Thymus (tissue), 11 donors: ENCODE results near the gene ARHGAP33. TPM values are rescaled to one million over a fixed set of nuclear protein-coding genes. Genes with fewer than 3 reads are reported as not detected.

Experiments used
- DNase-seq, 9 donors: peaks; one replicate each; pipeline ENCODE4 v3.0.0-alpha.2; 2013; ENCODE audit warnings: low spot score in 9 of 9, low read depth in 6 of 9, missing footprints in 1 of 9
- H3K27ac ChIP-seq, 2 donors: one replicate each; pipeline ENCODE4 v1.5.1; 2013; ENCODE audit warnings: control low read depth in 1 of 2, low read depth in 1 of 2, low read length in 1 of 2, mild to moderate bottlenecking in 1 of 2, moderate library complexity in 1 of 2
- H3K27me3 ChIP-seq, 2 donors: one replicate each; pipeline ENCODE4 v1.5.1; 2013; ENCODE audit warnings: low read length in 1 of 2; ENCODE audit not compliant: control insufficient read depth in 2 of 2, insufficient read depth in 1 of 2
- H3K36me3 ChIP-seq, 2 donors: one replicate each; pipeline ENCODE4 v1.5.1; 2013; ENCODE audit warnings: low read length in 1 of 2, mild to moderate bottlenecking in 1 of 2, moderate library complexity in 1 of 2; ENCODE audit not compliant: control insufficient read depth in 2 of 2, insufficient read depth in 2 of 2
- H3K4me1 ChIP-seq, 2 donors: one replicate each; pipeline ENCODE4 v1.5.1; 2013; ENCODE audit warnings: low read length in 2 of 2; ENCODE audit not compliant: control insufficient read depth in 2 of 2, insufficient read depth in 2 of 2
- H3K4me3 ChIP-seq, 2 donors: one replicate each; pipeline ENCODE4 v1.5.1; 2013; ENCODE audit warnings: low read length in 2 of 2, control low read depth in 1 of 2, mild to moderate bottlenecking in 1 of 2
- H3K9me3 ChIP-seq, 2 donors: one replicate each; pipeline ENCODE4 v1.5.1; 2013; ENCODE audit warnings: low read length in 1 of 2, mild to moderate bottlenecking in 1 of 2; ENCODE audit not compliant: control insufficient read depth in 2 of 2, insufficient read depth in 1 of 2
- WGBS: extraction: QIAGEN DNeasy Blood & Tissue Kit; methylation state at CpG from one replicate; pipeline ENCODE4 v1.1.7; 2013; 5-methylcytosine and 5-hydroxymethylcytosine counted together
- polyA plus RNA-seq: library from polyadenylated mRNA; stranded (reverse); fragments of 200-250 nt; gene quantifications from one replicate; pipeline ENCODE4 v1.2.3, GENCODE V29; 2013
- total RNA-seq: library from RNA; stranded (reverse); fragments of 120-200 nt; gene quantifications from one replicate; pipeline ENCODE4 v1.2.4, GENCODE V29; 2013
- donor health status: healthy.

ARHGAP33 gene
- total and polyA plus RNA-seq, 2 donors = 1.5 to 18.6 TPM

DNA sequence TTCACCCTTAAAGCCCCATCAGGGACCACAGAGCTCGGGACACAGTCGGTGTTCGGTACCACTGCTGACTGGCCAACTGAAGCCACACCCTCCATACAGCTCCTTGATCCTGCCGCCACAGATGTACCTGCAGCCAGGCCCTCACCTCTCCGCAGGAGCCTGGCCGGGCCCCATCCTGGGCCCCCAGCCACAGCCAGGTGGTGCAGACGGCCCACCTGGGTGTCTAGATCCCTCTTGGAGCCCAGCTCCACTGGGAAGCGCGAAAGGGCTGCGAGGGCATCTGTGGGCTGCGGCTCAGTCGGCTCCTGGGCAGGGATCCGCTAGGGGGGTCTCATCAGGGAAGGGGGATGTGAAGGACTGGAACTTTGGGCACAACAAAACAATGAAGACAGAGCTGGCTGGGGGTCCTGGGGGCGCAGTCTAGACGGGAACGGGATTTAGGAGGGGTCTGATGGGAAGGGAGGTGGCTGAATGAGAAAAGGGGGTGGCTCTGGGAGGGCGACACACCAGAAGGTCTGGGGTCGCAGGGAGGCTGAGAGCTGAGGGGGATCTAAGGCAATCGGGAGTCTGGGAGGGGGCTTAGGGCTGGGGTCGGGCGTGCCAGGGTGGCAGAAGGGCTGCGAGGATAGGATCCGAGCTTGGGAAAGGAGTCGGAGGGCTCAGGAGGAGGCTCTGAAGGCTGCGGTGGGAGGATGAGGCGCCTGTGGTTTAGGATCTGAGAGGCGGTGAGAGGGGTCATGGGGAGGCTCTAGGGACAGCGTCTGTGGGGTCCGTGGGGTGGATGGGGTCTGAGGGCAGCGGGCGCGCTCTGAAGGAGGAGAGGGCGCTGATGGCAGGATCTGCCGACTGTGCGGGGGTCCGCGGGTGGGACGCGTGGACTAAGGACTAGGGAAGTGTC lies 21.5 kb downstream of the ARHGAP33 start:
- H3K36me3 ChIP-seq = no peaks in the 10 kb centered on the region
- no peaks in the 10 kb centered on the region for H3K9me3 ChIP-seq
- H3K27me3 ChIP-seq = peaks cover 0 to 39% of the 10 kb centered on the region in 2 donors
- DNase-seq = no peak
- H3K4me3 ChIP-seq = no peak overlapping the region
- no peak overlapping the region for H3K27ac ChIP-seq
- no peaks in the 10 kb centered on the region for H3K4me1 ChIP-seq
- WGBS = 29% methylated on average over 39 of the region's 39 CpGs

- Histone ChIP-seq H3K4me3 (no peak overlapping the region), H3K9me3 (no peaks in the 10 kb centered on the region), H3K4me1 (no peaks in the 10 kb centered on the region), H3K27ac (no peak overlapping the region), H3K36me3 (no peaks in the 10 kb centered on the region), H3K27me3 (peaks cover 0 to 39% of the 10 kb centered on the region in 2 donors)
- no peak for DNase-seq
- WGBS = 25% methylated on average over 15 of the region's 15 CpGs
Measured at GRCh38 chr19:35797663-35798062, 22.3 kb downstream of the ARHGAP33 start.

DNA sequence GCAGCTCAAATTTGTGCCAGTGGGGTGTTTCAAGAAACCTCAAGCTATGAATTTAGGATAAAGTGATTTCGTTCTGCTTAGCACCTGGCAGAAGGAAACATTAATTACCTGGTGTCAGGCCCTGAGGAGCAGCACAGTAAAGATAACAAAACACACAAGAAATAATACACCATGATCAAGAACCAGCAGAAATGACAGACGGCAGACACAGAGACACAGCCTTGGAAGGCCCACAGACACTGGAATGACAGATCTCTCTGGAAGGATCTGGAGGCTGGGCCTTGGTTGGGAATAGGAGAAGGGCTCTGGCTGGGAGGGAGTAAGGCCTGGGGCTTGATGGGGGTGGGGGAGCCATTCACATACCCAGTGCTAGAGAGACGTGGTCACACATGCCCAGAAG lies 26.5 kb downstream of the ARHGAP33 start:
- H3K27ac ChIP-seq = no peak overlapping the region
- no peaks in the 10 kb centered on the region for H3K9me3 ChIP-seq
- peaks cover 0 to 24% of the 10 kb centered on the region in 2 donors for H3K27me3 ChIP-seq
- WGBS = 72% methylated on average over 3 of the region's 3 CpGs
- DNase-seq = no peak
- H3K36me3 ChIP-seq = no peaks in the 10 kb centered on the region
- no peaks in the 10 kb centered on the region for H3K4me1 ChIP-seq
- no peak overlapping the region for H3K4me3 ChIP-seq

DNA sequence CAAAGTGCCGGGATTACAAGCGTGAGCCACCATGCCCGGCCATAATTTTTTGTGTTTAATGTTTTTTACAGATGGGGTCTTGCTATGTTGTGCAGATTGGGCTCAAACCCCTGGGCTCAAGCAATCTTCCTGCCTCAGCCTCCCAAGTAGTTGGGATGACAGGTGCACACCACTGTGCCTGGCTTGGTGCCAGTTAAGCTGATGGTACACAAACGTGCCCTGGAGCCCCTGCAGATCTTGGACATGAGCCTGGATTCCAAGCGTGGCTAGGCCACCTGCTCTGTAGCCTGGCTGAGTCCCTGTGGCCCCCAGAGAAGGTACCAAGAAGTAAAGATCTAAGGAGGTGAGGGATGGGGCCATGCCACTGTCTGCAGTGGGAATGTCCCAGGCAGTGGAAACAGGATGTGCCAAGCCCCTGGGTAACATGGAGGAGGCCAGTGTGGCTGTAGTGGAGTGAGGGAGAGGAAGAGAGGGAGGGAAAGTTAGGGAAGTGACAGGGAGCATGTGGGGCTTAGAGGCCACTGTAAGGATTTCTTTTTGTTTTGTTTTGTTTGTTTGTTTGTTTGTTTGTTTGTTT lies 30.2 kb downstream of the ARHGAP33 start:
- WGBS = 78% methylated on average over 5 of the region's 5 CpGs
- Histone ChIP-seq H3K4me3 (no peak overlapping the region), H3K36me3 (no peaks in the 10 kb centered on the region), H3K4me1 (no peaks in the 10 kb centered on the region), H3K27me3 (no peaks in the 10 kb centered on the region), H3K9me3 (no peaks in the 10 kb centered on the region), H3K27ac (no peak overlapping the region)
- no peak for DNase-seq

DNA sequence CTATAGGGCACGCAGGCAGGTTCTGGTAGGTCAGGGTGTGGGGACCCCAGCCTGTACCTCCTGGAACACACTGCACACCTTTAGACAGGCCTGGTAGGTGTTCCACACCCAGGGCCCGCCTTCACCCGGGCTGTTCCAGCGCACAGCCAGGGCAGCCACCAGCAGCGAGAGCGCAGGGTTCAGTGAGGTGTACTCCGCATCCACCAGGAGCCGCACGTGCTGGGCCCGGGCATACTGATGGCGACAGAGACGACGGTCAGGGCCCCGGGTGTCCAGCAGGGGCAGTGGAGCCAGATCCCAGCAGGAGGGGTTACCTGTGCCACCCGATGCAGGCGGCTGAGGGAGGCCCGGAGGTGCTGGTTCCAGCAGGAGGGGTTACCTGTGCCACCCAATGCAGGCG lies 31.2 kb downstream of the ARHGAP33 start:
- Histone ChIP-seq H3K36me3 (no peaks in the 10 kb centered on the region), H3K9me3 (no peaks in the 10 kb centered on the region), H3K4me1 (no peaks in the 10 kb centered on the region), H3K27ac (no peak overlapping the region), H3K27me3 (no peaks in the 10 kb centered on the region), H3K4me3 (no peak overlapping the region)
- DNase-seq = no peak
- 95% methylated on average over 18 of the region's 18 CpGs for WGBS

DNA sequence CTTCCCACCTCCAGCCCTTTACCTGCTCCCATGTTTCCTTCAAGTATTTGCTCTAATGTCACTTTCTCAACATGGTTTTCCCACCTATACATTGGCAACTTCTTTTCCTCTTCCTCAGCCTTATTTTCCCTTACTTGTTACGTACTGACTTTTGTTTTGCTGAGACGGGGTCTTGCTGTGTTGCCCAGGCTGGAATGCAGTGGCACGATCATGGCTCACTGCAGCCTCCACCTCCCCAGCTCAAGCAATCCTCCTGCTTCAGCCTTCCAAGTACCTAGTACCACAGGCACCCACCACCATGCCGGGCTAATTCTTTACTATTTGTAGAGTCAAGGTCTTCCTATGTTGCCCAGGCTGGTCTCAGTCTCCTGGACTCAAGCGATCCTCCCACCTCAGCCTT lies 32.3 kb downstream of the ARHGAP33 start:
- no peaks in the 10 kb centered on the region for H3K4me1 ChIP-seq
- no peak for DNase-seq
- no peak overlapping the region for H3K4me3 ChIP-seq
- no peak overlapping the region for H3K27ac ChIP-seq
- no peaks in the 10 kb centered on the region for H3K27me3 ChIP-seq
- H3K9me3 ChIP-seq = no peaks in the 10 kb centered on the region
- WGBS = 97% methylated on average over 5 of the region's 5 CpGs
- no peaks in the 10 kb centered on the region for H3K36me3 ChIP-seq

DNA sequence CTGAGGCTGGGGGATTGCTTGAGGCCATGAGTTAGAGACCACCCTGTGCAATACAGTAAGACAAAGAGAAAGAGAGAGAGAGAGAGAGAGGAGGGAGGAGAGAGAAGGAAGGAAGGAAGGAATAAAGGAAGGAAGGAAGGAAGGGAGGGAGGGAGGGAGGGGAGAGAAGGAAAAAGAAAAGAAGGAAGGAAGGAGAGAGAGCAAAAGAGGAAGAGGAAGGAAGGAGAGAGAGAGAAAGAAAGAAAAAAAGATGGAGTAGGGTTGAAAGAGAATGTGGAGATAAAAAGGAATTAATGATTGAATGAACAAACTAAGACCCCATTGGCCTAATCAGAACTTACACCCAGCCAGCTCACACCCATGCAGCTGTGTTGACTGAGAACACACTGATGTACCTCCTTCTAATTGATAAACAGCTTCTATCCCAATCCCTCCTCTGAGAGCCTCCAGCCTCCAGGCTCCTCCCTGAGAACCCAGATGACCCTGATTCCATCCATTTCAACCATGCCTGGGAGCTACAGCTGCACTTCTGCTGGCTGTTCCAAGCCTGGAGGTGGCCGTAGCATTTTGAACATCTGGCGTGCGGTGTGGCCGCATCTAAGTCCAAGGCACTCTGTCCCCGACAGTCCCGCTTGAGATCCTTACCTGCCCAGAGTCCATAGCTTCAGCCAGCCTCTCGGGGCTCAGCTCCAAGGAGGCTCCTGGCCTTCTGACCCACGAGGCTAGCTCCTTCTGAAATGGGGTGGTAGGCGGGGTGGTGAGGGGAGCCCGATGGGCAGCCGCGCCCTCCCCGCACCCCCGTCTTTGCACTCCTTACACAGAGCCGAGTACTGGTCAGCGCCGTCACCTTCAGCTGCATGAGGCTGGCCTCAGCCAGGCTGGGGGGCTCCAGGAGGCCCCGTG lies 36.2 kb downstream of the ARHGAP33 start:
- no peaks in the 10 kb centered on the region for H3K27me3 ChIP-seq
- H3K4me3 ChIP-seq = no peak overlapping the region
- H3K4me1 ChIP-seq = no peaks in the 10 kb centered on the region
- H3K36me3 ChIP-seq = no peaks in the 10 kb centered on the region
- 86% methylated on average over 18 of the region's 18 CpGs for WGBS
- H3K9me3 ChIP-seq = no peaks in the 10 kb centered on the region
- no peak for DNase-seq
- H3K27ac ChIP-seq = no peak overlapping the region

- no peak within 1 kb of the TSS for H3K4me3 ChIP-seq
- no peaks in the 10 kb centered on the region for H3K9me3 ChIP-seq
- no peaks in the 10 kb centered on the region for H3K36me3 ChIP-seq
- no peaks in the 10 kb centered on the region for H3K4me1 ChIP-seq
- no peak within 1 kb of the TSS for H3K27ac ChIP-seq
- 88% methylated on average over 26 of the region's 26 CpGs for WGBS
- DNase-seq = no peak
- H3K27me3 ChIP-seq = no peaks in the 10 kb centered on the region
Measured at GRCh38 chr19:35812220-35813042, 37.1 kb downstream of the ARHGAP33 start, which contains the start of gene PRODH2. TSS of gene PRODH2 (minus strand) at chr19:35812845. CDS start at chr19:35812805, 40 bp downstream.
